ENCODE data around the gene WNT10A.
"Not testable (repeated sequence)": the region's sequence is repeated elsewhere in the genome, so short reads cannot be mapped to it uniquely, and the experiment has no call there.

DNA sequence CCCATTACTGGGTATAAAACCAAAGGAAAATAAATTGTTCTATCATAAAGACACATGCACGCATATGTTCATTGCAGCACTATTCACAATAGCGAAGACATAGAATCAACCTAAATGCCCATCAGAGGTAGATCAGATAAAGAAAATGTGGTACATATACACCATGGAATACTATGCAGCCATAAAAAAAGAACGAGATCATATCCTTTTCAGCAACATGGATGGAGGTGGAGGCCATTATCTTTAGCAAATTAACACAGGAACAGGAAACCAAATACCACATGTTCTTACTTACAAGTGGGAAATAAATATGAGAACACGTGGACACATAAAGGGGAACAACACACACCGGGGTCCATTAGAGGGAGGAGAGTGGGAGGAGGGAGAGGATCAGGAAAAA is 36.3 kb upstream of the WNT10A start:
- TF ChIP-seq CBX8 (IDR thresholded peaks at IDR 0.05); CBX2 (IDR thresholded peaks at IDR 0.05; ENCODE audit: borderline replicate concordance, low read depth); JUNB (IDR thresholded peaks at IDR 0.05); POLR2A (IDR thresholded peaks at IDR 0.05; ENCODE audit: low read length); MYC (IDR thresholded peaks at IDR 0.05; ENCODE audit: borderline replicate concordance, low read length); BHLHE40 (IDR thresholded peaks at IDR 0.05; ENCODE audit: low read depth, low read length); RAD21 (conservative IDR thresholded peaks at IDR 0.05 in 1 of 2, IDR thresholded peaks at IDR 0.05 in 1 of 2): not testable (repeated sequence)
- TF ChIP-seq, protein P1, sequence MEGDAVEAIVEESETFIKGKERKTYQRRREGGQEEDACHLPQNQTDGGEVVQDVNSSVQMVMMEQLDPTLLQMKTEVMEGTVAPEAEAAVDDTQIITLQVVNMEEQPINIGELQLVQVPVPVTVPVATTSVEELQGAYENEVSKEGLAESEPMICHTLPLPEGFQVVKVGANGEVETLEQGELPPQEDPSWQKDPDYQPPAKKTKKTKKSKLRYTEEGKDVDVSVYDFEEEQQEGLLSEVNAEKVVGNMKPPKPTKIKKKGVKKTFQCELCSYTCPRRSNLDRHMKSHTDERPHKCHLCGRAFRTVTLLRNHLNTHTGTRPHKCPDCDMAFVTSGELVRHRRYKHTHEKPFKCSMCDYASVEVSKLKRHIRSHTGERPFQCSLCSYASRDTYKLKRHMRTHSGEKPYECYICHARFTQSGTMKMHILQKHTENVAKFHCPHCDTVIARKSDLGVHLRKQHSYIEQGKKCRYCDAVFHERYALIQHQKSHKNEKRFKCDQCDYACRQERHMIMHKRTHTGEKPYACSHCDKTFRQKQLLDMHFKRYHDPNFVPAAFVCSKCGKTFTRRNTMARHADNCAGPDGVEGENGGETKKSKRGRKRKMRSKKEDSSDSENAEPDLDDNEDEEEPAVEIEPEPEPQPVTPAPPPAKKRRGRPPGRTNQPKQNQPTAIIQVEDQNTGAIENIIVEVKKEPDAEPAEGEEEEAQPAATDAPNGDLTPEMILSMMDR (IDR thresholded peaks at IDR 0.05) = not testable (repeated sequence)
